ENCODE results near the gene NEMF. TPM values are rescaled to one million over a fixed set of nuclear protein-coding genes. Genes with fewer than 3 reads are reported as not detected.
"Not testable (repeated sequence)": the region's sequence is repeated elsewhere in the genome, so short reads cannot be mapped to it uniquely, and the experiment has no call there.

NEMF gene
- total RNA-seq, 1 donor from 2014 or later: 62.5 TPM

GRCh38 chr14:49745191-49745590 lies 107.4 kb downstream of the NEMF start:
- no peak for DNase-seq (ENCODE audit: low spot score)

GRCh38 chr14:49735669-49736068 lies 116.9 kb downstream of the NEMF start:
- DNase-seq (ENCODE audit: low spot score): not testable (repeated sequence)

GRCh38 chr14:49733836-49734235 lies 118.8 kb downstream of the NEMF start:
- DNase-seq (ENCODE audit: low spot score): no peak

GRCh38 chr14:49732896-49733295 lies 119.7 kb downstream of the NEMF start:
- no peak for DNase-seq (ENCODE audit: low spot score)

Other genes with a start within 250 kb of the NEMF start
- gene RPL36AL, start 232.2 kb downstream of the NEMF start, total RNA-seq: 143 TPM
- gene MGAT2, start 232.0 kb downstream of the NEMF start, total RNA-seq: 43.0 TPM
- gene DNAAF2, start 217.5 kb downstream of the NEMF start, total RNA-seq: 8.4 TPM
- 1.5 TPM for gene POLE2, start 164.6 kb downstream of the NEMF start, total RNA-seq
- 5.2 TPM for gene KLHDC1, start 159.7 kb downstream of the NEMF start, total RNA-seq
- gene KLHDC2, start 84.6 kb downstream of the NEMF start, total RNA-seq: 71.2 TPM
- gene ARF6, start 40.3 kb upstream of the NEMF start, total RNA-seq: 62.0 TPM